Neural progenitor cell (in vitro differentiated cells): ENCODE measurements around the gene CLTCL1.

Experiments
- CTCF ChIP-seq: fragments of 200-600 bp; sonication (generic); IDR thresholded peaks from 2 replicates; pipeline ENCODE4 v1.5.1; 2017; ENCODE audit warnings: antibody characterized with exemption, mild to moderate bottlenecking
- EZH2 ChIP-seq: fragments of 200-600 bp; sonication (generic); IDR thresholded peaks from 2 replicates; pipeline ENCODE4 v1.6.1; 2017; ENCODE audit warnings: antibody characterized with exemption, mild to moderate bottlenecking, moderate library complexity
- EZH2phosphoT487 ChIP-seq: fragments of 200-600 bp; sonication (generic); IDR thresholded peaks from 2 replicates; pipeline ENCODE4 v1.6.1; 2017; ENCODE audit warnings: antibody characterized with exemption

GRCh38 chr22:19253143-19253542 lies 38.4 kb downstream of the CLTCL1 start:
- TF ChIP-seq EZH2: no peak
- no peak for TF ChIP-seq CTCF
- TF ChIP-seq EZH2phosphoT487: no peak
